ENCODE measurements around the gene SENP5. TPM values are rescaled to one million over a fixed set of nuclear protein-coding genes. Genes with fewer than 3 reads are reported as not detected.
A peak's percentile ranks its signal among the peaks of the same experiment; 100 is the strongest.
"Not testable (repeated sequence)": the region's sequence is repeated elsewhere in the genome, so short reads cannot be mapped to it uniquely, and the experiment has no call there.

SENP5 gene
- 19.7 and 20.0 TPM in 2 replicates for total RNA-seq

GRCh38 chr3:196867507-196868296 lies at the start of gene SENP5:
Gene SENP5 (plus strand): TSS chr3:196867920. CDS start chr3:196885182, 17,262 bp downstream.
- TF ChIP-seq CTCF (conservative IDR thresholded peaks at IDR 0.05; ENCODE audit: low read depth, low read length): no peak

GRCh38 chr3:196821806-196822355 lies 45.8 kb upstream of the SENP5 start:
- TF ChIP-seq CTCF (conservative IDR thresholded peaks at IDR 0.05; ENCODE audit: low read depth, low read length): no peak
- no peak overlapping the region for H3K4me3 ChIP-seq (ENCODE audit: low read depth, low read length)
- DNase-seq (ENCODE audit: low read depth): no peak

More at GRCh38 chr3:196867507-196868296, at the start of gene SENP5:
- DNase-seq (ENCODE audit: low read depth): no peak
- peak within 1 kb of the TSS; percentile 69 for H3K4me3 ChIP-seq (ENCODE audit: low read depth, low read length)

GRCh38 chr3:196829651-196830050 lies 38.1 kb upstream of the SENP5 start:
- not testable (repeated sequence) for H3K4me3 ChIP-seq (ENCODE audit: low read depth, low read length); DNase-seq (ENCODE audit: low read depth)

GRCh38 chr3:196835086-196835485 lies 32.6 kb upstream of the SENP5 start:
- no peak overlapping the region for H3K4me3 ChIP-seq (ENCODE audit: low read depth, low read length)
- peak; percentile 68 for DNase-seq (ENCODE audit: low read depth)
- no peak for TF ChIP-seq CTCF (conservative IDR thresholded peaks at IDR 0.05; ENCODE audit: low read depth, low read length)

GRCh38 chr3:196836626-196837025 lies 31.1 kb upstream of the SENP5 start:
- not testable (repeated sequence) for H3K4me3 ChIP-seq (ENCODE audit: low read depth, low read length); DNase-seq (ENCODE audit: low read depth)

GRCh38 chr3:196837819-196838420 lies 29.8 kb upstream of the SENP5 start:
- no peak overlapping the region for H3K4me3 ChIP-seq (ENCODE audit: low read depth, low read length)
- peak; percentile 88 for TF ChIP-seq CTCF (conservative IDR thresholded peaks at IDR 0.05; ENCODE audit: low read depth, low read length)
- no peak for DNase-seq (ENCODE audit: low read depth)

- H3K4me3 ChIP-seq (ENCODE audit: low read depth, low read length); DNase-seq (ENCODE audit: low read depth): not testable (repeated sequence)
Observed at GRCh38 chr3:196839351-196839750, 28.4 kb upstream of the SENP5 start.

GRCh38 chr3:196842567-196843434 lies 24.9 kb upstream of the SENP5 start:
- H3K4me3 ChIP-seq (ENCODE audit: low read depth, low read length): no peak overlapping the region
- DNase-seq (ENCODE audit: low read depth): no peak
- TF ChIP-seq CTCF (conservative IDR thresholded peaks at IDR 0.05; ENCODE audit: low read depth, low read length): no peak
